Epithelial cell of proximal tubule (primary cell): ENCODE measurements around the gene TMEM18. TPM values are rescaled to one million over a fixed set of nuclear protein-coding genes. Genes with fewer than 3 reads are reported as not detected.

Experiments
- DNase-seq: peaks from one replicate; pipeline ENCODE4 v3.0.0-alpha.2; 2011; ENCODE audit warnings: low read depth
- H3K4me3 ChIP-seq: 2 replicates; pipeline ENCODE4 v1.5.1; 2011; ENCODE audit warnings: low read depth, mild to moderate bottlenecking, low read length
- total RNA-seq: library from RNA; depleted of rRNA; stranded (reverse); fragments of >200 nt; gene quantifications from 2 replicates; pipeline ENCODE4 v1.2.3, GENCODE V29; 2015
- TF ChIP-seq, protein P1 (sequence below): conservative IDR thresholded peaks from 2 replicates; pipeline ENCODE4 v1.5.1; 2012; ENCODE audit warnings: low read depth, mild to moderate bottlenecking, low read length

The TMEM18 gene
- total RNA-seq, 1 donor from 2014 or later, result 39.4 TPM

DNA sequence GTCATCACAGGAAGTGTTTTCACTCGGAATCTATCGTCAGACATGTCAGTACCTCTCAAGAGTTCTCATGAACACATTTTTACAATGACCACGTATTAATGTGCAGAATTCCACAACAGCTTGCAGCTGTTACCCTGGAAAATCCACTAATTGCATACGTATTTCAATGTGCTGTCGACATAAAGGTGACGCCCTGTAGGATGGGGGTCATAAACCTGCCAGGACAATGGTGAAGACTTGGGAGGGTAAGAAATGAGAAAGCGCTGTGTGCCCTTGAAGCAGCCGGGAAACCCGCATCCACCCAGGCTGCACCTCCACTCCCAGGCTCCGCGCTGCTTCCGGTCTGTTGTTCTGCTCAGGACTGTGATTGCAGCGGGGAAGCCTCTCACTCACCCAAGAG, 14.0 kb downstream of the TMEM18 start:
- no peak overlapping the region for H3K4me3 ChIP-seq
- DNase-seq, result no peak
- TF ChIP-seq, protein P1, sequence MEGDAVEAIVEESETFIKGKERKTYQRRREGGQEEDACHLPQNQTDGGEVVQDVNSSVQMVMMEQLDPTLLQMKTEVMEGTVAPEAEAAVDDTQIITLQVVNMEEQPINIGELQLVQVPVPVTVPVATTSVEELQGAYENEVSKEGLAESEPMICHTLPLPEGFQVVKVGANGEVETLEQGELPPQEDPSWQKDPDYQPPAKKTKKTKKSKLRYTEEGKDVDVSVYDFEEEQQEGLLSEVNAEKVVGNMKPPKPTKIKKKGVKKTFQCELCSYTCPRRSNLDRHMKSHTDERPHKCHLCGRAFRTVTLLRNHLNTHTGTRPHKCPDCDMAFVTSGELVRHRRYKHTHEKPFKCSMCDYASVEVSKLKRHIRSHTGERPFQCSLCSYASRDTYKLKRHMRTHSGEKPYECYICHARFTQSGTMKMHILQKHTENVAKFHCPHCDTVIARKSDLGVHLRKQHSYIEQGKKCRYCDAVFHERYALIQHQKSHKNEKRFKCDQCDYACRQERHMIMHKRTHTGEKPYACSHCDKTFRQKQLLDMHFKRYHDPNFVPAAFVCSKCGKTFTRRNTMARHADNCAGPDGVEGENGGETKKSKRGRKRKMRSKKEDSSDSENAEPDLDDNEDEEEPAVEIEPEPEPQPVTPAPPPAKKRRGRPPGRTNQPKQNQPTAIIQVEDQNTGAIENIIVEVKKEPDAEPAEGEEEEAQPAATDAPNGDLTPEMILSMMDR, result no peak

DNA sequence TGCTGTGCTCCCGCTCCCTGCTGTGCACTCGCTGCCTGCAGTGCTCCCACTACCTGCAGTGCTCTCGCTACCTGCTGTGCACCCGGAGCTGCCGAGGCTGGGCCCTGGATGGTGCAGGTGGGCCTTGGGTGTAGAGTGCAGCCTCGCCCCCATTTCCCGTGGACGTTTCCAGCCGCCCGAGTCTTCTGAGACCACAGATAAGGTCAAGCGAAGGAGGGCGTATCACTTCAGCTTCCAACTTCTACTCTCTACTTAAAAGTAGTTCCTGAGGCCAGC, 15.9 kb downstream of the TMEM18 start:
- DNase-seq, result no peak
- H3K4me3 ChIP-seq, result no peak overlapping the region
- TF ChIP-seq, protein P1, result no peak

DNA sequence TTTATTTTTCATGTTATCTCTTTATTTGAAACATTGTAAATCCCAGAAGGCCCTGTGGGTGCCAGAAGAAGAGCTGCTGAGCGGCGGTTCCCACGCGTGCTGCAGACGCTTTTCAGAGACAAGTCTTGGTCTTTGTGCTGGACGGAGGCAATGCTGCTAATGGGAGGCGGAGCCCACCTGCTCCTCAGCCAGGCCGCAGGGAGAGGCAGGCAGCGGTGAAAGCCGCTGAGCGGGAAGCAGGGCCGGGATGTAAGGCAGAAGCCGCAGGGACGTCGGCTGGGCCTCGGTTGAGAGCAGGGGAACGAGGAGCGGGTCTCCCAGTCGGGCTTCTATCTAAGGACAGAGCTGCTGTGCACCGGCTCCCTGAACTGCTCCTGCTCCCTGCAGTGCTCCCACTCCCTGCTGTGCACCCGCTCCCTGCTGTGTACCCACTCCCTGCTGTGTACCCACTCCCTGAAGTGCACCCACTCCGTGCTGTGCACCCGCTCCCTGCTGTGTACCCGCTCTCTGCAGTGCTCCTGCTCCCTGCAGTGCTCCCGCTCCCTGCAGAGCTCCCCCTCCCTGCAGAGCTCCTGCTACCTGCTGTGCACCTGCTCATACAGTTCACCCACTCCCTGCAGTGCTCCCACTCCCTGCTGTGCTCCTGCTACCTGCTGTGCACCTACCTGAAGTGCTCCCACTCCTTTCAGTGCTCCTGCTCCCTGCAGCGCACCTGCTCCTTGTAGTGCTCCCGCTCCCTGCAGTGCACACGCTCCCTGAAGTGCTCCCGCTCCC, 16.4 kb downstream of the TMEM18 start:
- TF ChIP-seq, protein P1, result no peak
- DNase-seq, result no peak
- no peak overlapping the region for H3K4me3 ChIP-seq

DNA sequence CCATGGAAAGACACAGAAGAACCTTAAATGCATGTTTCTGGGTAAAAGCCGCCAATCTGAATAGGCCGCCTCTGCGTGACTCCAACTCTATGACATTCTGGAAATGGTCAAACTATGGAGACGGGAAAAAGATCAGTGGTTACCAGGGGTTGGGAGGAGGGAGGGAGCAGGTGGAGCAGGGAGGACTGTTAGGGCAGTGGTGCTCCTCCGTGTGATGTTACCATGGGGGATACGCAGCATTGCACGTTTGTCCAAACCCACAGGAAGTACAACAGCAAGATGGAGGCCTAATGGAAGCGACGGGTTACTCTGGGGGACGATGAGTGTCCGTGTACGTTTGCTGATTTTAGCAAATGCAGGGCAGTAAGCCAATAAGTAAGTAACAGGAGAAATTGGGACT, 17.2 kb downstream of the TMEM18 start:
- H3K4me3 ChIP-seq, result no peak overlapping the region
- TF ChIP-seq, protein P1, result no peak
- DNase-seq, result no peak

DNA sequence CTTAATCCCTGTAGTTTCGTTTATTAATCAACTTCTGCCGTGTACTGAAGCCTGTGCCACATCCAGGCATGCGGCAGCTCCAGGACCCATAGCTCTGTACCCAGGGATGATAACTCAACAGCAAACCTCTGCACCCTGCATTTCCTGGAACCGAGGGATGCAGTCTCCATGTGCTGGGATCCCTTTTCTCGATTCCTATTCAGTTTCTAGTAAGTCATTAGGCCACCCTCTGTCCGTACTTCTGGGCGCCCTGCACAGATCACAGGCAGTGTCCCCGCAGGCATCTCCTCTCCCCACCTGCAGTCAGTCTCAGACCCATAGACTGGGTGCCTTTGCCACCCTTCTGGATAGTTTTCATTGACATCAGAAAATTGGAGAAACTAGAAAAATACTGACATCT, 18.8 kb downstream of the TMEM18 start:
- TF ChIP-seq, protein P1, result no peak
- H3K4me3 ChIP-seq, result no peak overlapping the region
- DNase-seq, result no peak

DNA sequence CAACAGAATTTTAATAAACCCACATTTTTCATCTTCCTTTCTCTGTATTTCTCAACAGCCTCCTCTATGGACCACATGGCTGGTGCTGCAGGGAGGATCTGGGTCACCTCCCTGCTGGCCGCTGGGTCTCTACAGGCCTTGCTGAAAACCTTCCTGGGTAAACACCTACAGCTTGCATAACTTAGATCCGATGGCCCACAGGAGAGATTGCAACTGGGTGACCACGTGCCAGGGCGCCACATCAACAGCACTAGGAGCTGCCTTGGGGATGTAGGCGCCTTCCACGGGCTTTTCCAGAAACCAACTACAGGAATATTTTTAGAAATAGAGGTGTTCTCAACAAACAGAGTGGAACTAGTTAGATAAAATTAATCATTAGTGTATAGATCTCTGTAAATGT, 19.4 kb downstream of the TMEM18 start:
- H3K4me3 ChIP-seq, result no peak overlapping the region
- no peak for DNase-seq
- TF ChIP-seq, protein P1, result no peak

DNA sequence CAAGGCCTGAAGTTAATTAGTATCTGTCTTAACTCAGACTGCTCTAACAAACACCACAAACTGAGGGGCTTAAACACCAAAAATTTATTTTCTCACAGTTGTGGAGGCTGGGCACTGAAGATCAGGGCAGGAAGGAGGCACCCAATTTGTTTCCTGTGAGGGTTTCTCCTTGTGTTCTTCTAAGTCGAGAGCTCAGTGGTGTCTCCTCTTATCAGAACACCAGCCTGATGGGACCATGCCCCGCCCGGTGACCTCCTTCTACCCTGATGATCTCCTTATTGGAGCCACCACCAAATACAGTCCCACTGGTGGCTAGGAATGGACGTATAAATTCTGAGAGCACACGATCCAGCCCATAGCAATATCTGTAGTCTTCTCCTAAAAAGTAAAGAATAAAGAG, 20.5 kb downstream of the TMEM18 start:
- no peak overlapping the region for H3K4me3 ChIP-seq
- no peak for DNase-seq
- TF ChIP-seq, protein P1, result no peak
